GM12891 (cell line): ENCODE results near the gene CFAP74.

Experiments
- PAX5 ChIP-seq: IDR thresholded peaks from 2 replicates; pipeline ENCODE4 v1.6.1; 2011; ENCODE audit warnings: low read length, moderate library complexity, mild to moderate bottlenecking; ENCODE audit not compliant: insufficient read depth, severe bottlenecking
- POLR2A ChIP-seq: IDR thresholded peaks from 2 replicates; pipeline ENCODE4 v1.6.1; 2011; ENCODE audit warnings: low read depth, low read length, control low read depth
- POLR2AphosphoS5 ChIP-seq: IDR thresholded peaks from 2 replicates; pipeline ENCODE4 v1.6.1; 2011; ENCODE audit warnings: low read depth, low read length, control low read depth
- TAF1 ChIP-seq: IDR thresholded peaks from 2 replicates; pipeline ENCODE4 v1.6.1; 2011; ENCODE audit warnings: low read depth, low read length, control low read depth

- TF ChIP-seq POLR2AphosphoS5 = no peak
- TF ChIP-seq POLR2A = no peak
- no peak for TF ChIP-seq PAX5
- TF ChIP-seq TAF1 = no peak
These were observed 47.5 kb downstream of the CFAP74 start for GRCh38 chr1:1956101-1956500.
